GM23338 (cell line): ENCODE results near the gene DTNB. TPM values are rescaled to one million over a fixed set of nuclear protein-coding genes. Genes with fewer than 3 reads are reported as not detected.

ENCODE experiments used
- ATAC-seq: fragments of 200-7000 bp; cut with Tn5 transposase; 3 replicates; pipeline ENCODE4 v1.9.1; 2020
- DNase-seq: peaks from one replicate; pipeline ENCODE4 v3.0.0-alpha.2; 2015; ENCODE audit warnings: low spot score
- H2AFZ ChIP-seq: fragments of 200-600 bp; sonication (generic); 2 replicates; pipeline ENCODE4 v1.8.0; 2016; ENCODE audit warnings: antibody characterized with exemption, mild to moderate bottlenecking, moderate library complexity
- H3F3A ChIP-seq: fragments of 200-600 bp; sonication (generic); replicated peaks from 2 replicates; pipeline ENCODE4 v1.8.0; 2017; ENCODE audit warnings: antibody characterized with exemption, mixed run types, low read depth
- H3K27ac ChIP-seq: fragments of 200-600 bp; sonication (generic); 2 replicates; pipeline ENCODE4 v1.6.1; 2016; ENCODE audit warnings: low read depth
- H3K27me3 ChIP-seq: fragments of 200-600 bp; sonication (generic); 2 replicates; pipeline ENCODE4 v1.8.0; 2016; ENCODE audit warnings: mild to moderate bottlenecking, mixed run types, moderate library complexity; ENCODE audit not compliant: insufficient read depth
- H3K36me3 ChIP-seq: fragments of 200-600 bp; sonication (generic); 2 replicates; pipeline ENCODE4 v1.8.0; 2016; ENCODE audit warnings: mild to moderate bottlenecking; ENCODE audit not compliant: insufficient read depth
- H3K4me1 ChIP-seq: fragments of 200-600 bp; sonication (generic); 2 replicates; pipeline ENCODE4 v1.8.0; 2016; ENCODE audit warnings: mild to moderate bottlenecking, moderate library complexity; ENCODE audit not compliant: insufficient read depth
- H3K4me2 ChIP-seq: fragments of 200-600 bp; sonication (generic); 2 replicates; pipeline ENCODE4 v1.7.1; 2017; ENCODE audit warnings: mixed run types
- H3K4me3 ChIP-seq: fragments of 200-600 bp; sonication (generic); 2 replicates; pipeline ENCODE4 v1.6.1; 2016; ENCODE audit warnings: mixed run types
- H3K79me2 ChIP-seq: fragments of 200-600 bp; sonication (generic); replicated peaks from 2 replicates; pipeline ENCODE4 v1.8.0; 2017; ENCODE audit warnings: mild to moderate bottlenecking; ENCODE audit not compliant: insufficient read depth
- H3K9me2 ChIP-seq: fragments of 200-600 bp; sonication (generic); 2 replicates; pipeline ENCODE4 v1.8.0; 2017; ENCODE audit not compliant: insufficient read depth
- H4K20me1 ChIP-seq: fragments of 200-600 bp; sonication (generic); replicated peaks from 2 replicates; pipeline ENCODE4 v1.8.0; 2017; ENCODE audit warnings: mild to moderate bottlenecking; ENCODE audit not compliant: insufficient read depth
- H3K27ac Mint-ChIP-seq: 2 replicates; pipeline ENCODE4 v1.8.0; 2020; ENCODE audit warnings: inconsistent platforms, mild to moderate bottlenecking, moderate library complexity, mixed read lengths
- H3K27me3 Mint-ChIP-seq: 3 replicates; pipeline ENCODE4 v1.8.0; 2022; ENCODE audit warnings: low read depth, mild to moderate bottlenecking, moderate library complexity, mixed read lengths, inconsistent platforms; ENCODE audit not compliant: insufficient read depth, poor library complexity
- H3K36me3 Mint-ChIP-seq: 3 replicates; pipeline ENCODE4 v1.8.0; 2021; ENCODE audit warnings: low read depth, mild to moderate bottlenecking, inconsistent platforms, moderate library complexity, mixed read lengths
- H3K4me1 Mint-ChIP-seq: 3 replicates; pipeline ENCODE4 v1.8.0; 2020; ENCODE audit warnings: mild to moderate bottlenecking, inconsistent platforms, mixed read lengths
- H3K4me3 Mint-ChIP-seq: 3 replicates; pipeline ENCODE4 v1.8.0; 2021; ENCODE audit warnings: moderate library complexity, mild to moderate bottlenecking, inconsistent platforms, mixed read lengths
- H3K9me3 Mint-ChIP-seq: 3 replicates; pipeline ENCODE4 v1.8.0; 2020; ENCODE audit warnings: moderate library complexity, mild to moderate bottlenecking, inconsistent platforms, mixed read lengths
- CREB1 ChIP-seq: fragments of 250-450 bp; sonication (Bioruptor Pico); IDR thresholded peaks from 2 replicates; pipeline ENCODE4 v1.5.0; 2020; ENCODE audit warnings: low read depth, mild to moderate bottlenecking, moderate library complexity
- CTCF ChIP-seq, 2 experiments: fragments of 200-600 bp in 1 of 2; sonication (generic) in 1 of 2; conservative IDR thresholded peaks; 2 replicates each; pipeline versions ENCODE4 v1.5.1 to v1.6.1; 2016 to 2017; ENCODE audit warnings: antibody characterized with exemption in 2 of 2, low read depth in 2 of 2, mild to moderate bottlenecking in 2 of 2, moderate library complexity in 1 of 2
- JUNB ChIP-seq: IDR thresholded peaks from one replicate; pipeline ENCODE4 v1.6.1; 2016; ENCODE audit warnings: antibody characterized with exemption; ENCODE audit not compliant: unreplicated experiment
- NANOG ChIP-seq: IDR thresholded peaks from 2 replicates; pipeline ENCODE4 v1.6.1; 2016; ENCODE audit warnings: antibody characterized with exemption, borderline replicate concordance
- POLR2AphosphoS5 ChIP-seq: IDR thresholded peaks from 2 replicates; pipeline ENCODE4 v1.6.1; 2016; ENCODE audit warnings: antibody characterized with exemption, low read depth
- REST ChIP-seq: IDR thresholded peaks from one replicate; pipeline ENCODE4 v1.6.1; 2018; ENCODE audit warnings: antibody characterized with exemption; ENCODE audit not compliant: unreplicated experiment
- STAT1 ChIP-seq: IDR thresholded peaks from one replicate; pipeline ENCODE4 v1.6.1; 2016; ENCODE audit warnings: antibody characterized with exemption; ENCODE audit not compliant: unreplicated experiment
- ZNF462 ChIP-seq: fragments of 250-450 bp; sonication (Bioruptor Pico); IDR thresholded peaks from 2 replicates; pipeline ENCODE4 v1.5.0; 2020; ENCODE audit warnings: mild to moderate bottlenecking, moderate library complexity
- polyA plus RNA-seq: library from polyadenylated mRNA; unstranded; fragments of >200 nt; fragmentation: Nextera tagmentation; extraction: Ambion mirVana; gene quantifications from 2 replicates; pipeline ENCODE4 v1.2.1, GENCODE V29; 2016
- total RNA-seq: library from RNA; depleted of rRNA; stranded (reverse); fragments of >200 nt; shearing (Covaris generic); gene quantifications from 2 replicates; pipeline ENCODE4 v1.2.3, GENCODE V29; 2014

Gene DTNB
- total and polyA plus RNA-seq, 2 experiments from 2014 or later, result 22.1 to 29.4 TPM

- TF ChIP-seq CTCF (conservative IDR thresholded peaks at IDR 0.05; ENCODE audit: low read depth in 2 of 2), result no peak
- TF ChIP-seq NANOG, result no peak
These were observed 74.5 kb downstream of the DTNB start (continued) for GRCh38 chr2:25598911-25599310.

- Mint-ChIP-seq H3K36me3 (no peaks in the 10 kb centered on the region; the same call in 2 of the 3 replicates), H3K27me3 (peaks cover 2% of the 10 kb centered on the region)
- no peak for DNase-seq
These were observed 75.0 kb downstream of the DTNB start for GRCh38 chr2:25598332-25598731.

More at GRCh38 chr2:25598332-25598731, 75.0 kb downstream of the DTNB start:
- no peaks in the 10 kb centered on the region for H3K79me2 ChIP-seq
- no peaks in the 10 kb centered on the region for H3K36me3 ChIP-seq
- Mint-ChIP-seq H3K4me1 (peaks cover 5% of the 10 kb centered on the region; the same call in 2 of the 3 replicates), H3K27ac (no peak overlapping the region), H3K9me3 (no peaks in the 10 kb centered on the region), H3K4me3 (no peak overlapping the region)
- no peaks in the 10 kb centered on the region for H4K20me1 ChIP-seq
- ATAC-seq, result no peak
- no peak overlapping the region for H3K27ac ChIP-seq
- TF ChIP-seq JUNB (no peak), REST (no peak), ZNF462 (no peak), POLR2AphosphoS5 (no peak), CREB1 (CRISPR knock-in tag) (no peak), STAT1 (no peak)
- H3K4me2 ChIP-seq, result no peak overlapping the region
- no peak overlapping the region for H2AFZ ChIP-seq
- H3K27me3 ChIP-seq, result no peaks in the 10 kb centered on the region
- peaks cover 8% of the 10 kb centered on the region; the same call in 1 of the 2 replicates for H3K4me1 ChIP-seq
- H3K4me3 ChIP-seq, result no peak overlapping the region
- no peaks in the 10 kb centered on the region for H3F3A ChIP-seq
- H3K9me2 ChIP-seq, result no peaks in the 10 kb centered on the region
